Activated gamma-delta T cell (primary cell): ENCODE data around the gene GARIN5A.
"Not testable (repeated sequence)": the region's sequence is repeated elsewhere in the genome, so short reads cannot be mapped to it uniquely, and the experiment has no call there.

Experiments used
- DNase-seq: peaks from one replicate; lab custom pipeline; 2025; lab: John Stamatoyannopoulos, UW

The GARIN5A gene

GRCh38 chr19:50465000-50465399 lies 11.6 kb downstream of the GARIN5A start:
- no peak for DNase-seq

DNA sequence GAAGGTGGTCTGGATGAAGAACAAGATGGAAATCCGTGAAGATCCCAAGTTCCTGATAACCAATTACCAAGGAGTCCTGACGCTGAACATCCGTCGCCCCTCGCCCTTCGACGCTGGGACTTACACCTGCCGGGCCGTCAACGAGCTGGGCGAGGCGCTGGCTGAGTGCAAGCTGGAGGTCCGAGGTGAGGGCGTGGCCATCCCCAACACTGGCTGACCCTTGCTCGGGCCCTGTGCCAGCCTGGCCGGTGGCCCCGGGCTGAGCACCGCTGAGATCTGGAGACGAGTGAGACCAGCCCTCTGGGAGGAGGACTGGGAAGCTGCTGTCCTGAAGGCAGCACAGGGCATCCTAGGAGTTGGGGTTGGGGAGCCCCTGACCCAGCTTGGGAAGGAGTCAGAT lies 12.3 kb downstream of the GARIN5A start:
- no peak for DNase-seq

- no peak for DNase-seq
Measured at GRCh38 chr19:50462970-50463369, 13.7 kb downstream of the GARIN5A start.

- no peak for DNase-seq
Measured at GRCh38 chr19:50461066-50461875, 15.4 kb downstream of the GARIN5A start.

DNA sequence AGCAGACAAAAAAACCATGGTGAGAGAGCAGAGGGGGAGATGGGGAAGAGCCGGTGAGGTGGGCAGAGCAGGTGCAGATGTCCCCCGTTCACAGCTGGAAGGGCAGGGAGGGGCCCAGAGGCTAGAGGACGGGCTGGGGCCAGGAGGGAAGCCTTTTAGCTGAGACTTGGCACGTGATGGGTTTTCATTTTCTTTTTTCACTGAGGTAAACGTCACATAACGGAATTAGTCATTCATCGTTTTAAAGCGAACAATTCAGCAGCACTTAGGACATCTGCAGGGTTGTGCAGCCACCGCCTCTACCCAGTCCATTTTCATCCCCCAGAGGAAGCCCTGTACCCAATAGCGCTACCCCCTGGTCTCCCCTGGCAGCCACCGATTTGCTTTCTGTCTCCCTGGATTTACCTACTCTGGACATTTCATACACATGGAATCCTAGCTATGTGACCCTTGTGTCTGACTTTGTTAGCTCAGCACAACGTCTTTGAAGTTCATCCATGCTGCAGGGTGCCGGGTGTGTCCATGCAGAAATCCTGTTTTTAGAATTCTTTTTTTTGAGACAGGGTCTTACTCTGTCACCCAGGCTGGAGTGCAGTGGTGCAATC lies 16.4 kb downstream of the GARIN5A start:
- DNase-seq: no peak

GRCh38 chr19:50459638-50460037 lies 17.0 kb downstream of the GARIN5A start:
- DNase-seq: no peak

DNA sequence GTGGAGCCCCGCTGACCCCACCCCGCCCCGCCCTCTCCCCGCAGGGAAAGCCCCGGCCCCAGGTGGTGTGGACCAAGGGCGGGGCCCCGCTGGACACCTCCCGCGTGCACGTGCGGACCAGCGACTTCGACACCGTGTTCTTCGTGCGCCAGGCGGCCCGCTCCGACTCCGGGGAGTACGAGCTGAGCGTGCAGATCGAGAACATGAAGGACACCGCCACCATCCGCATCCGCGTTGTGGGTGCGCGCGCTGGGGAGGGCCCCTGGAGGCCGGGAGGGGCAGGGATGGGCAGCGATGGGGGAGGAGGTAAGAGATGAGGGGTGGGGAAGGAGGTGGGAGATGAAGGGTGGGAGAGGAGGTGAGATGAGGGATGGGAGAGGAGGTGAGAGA lies 17.6 kb downstream of the GARIN5A start:
- DNase-seq: no peak

GRCh38 chr19:50458396-50459066 lies 18.1 kb downstream of the GARIN5A start:
- DNase-seq: no peak

DNA sequence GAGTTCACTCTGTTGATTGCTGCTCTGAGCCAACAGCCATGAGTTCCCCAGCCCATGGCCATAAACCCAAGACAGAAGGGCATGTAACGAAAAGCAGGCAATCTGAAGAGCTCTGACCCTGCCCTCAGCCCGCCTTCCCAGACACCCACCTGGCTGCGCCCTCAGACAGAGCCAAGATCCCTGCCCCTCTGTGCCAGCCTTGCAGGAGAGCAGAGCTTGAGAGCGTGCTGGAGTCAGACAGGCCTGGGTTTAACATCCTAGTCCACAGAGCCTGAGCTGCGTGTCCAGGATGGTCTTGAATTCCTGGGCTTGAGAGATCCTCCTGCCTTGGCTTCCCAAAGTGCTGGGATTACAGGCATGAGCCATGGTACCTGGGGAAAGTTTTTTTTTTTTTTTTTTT lies 19.3 kb downstream of the GARIN5A start:
- no peak for DNase-seq

DNA sequence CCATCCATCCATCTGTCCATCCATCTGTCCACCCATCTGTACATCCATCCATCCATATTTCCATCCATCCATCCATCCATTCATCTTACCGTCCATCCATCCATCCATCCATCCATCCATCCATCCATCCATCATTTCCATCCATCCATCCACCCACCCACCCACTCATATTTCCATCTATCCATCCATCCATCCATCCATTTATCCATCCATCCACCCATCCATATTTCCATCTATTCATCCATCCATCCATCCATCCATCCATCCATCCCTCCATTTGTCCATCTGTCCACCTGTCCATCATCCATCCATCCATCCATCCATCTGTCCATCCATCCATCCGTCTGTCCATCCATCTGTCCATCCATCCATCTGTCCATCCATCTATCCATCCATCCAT lies 20.7 kb downstream of the GARIN5A start:
- DNase-seq: no peak

DNA sequence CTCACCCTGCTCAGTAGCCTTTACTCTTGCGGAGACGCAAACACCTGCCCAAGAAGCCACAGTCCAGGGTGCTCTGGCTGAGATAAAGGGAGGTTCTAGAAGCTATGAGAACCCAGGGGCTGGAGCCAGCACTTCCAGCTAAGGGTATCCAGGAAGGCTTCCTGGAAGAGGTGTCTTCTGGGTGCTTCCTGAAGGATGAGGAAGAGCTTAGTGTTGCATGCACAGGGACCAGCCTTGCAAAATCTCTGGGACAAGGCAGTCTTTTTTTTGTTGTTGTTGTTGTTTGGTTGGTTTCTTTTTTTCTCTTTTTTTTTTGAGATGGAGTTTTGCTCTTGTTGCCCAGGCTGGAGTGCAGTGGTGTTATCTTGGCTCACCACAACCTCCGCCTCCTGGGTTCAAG lies 23.4 kb downstream of the GARIN5A start:
- DNase-seq: no peak

DNA sequence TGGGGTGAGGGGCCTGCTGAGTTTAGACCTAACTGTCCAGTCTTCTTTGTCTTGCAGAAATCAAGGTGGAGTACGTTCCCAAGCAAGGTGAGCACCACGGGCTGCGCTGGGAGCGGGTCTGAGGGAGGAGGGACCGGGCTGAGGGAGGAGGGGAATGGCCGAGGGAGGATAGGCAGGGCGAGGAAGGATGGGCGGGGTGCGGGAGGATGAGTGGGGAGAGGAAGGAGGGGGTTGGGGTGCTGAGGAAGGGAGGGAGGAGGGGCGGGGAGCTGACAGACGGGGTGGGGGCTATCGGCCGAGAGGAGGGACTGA lies 25.5 kb downstream of the GARIN5A start:
- no peak for DNase-seq

DNA sequence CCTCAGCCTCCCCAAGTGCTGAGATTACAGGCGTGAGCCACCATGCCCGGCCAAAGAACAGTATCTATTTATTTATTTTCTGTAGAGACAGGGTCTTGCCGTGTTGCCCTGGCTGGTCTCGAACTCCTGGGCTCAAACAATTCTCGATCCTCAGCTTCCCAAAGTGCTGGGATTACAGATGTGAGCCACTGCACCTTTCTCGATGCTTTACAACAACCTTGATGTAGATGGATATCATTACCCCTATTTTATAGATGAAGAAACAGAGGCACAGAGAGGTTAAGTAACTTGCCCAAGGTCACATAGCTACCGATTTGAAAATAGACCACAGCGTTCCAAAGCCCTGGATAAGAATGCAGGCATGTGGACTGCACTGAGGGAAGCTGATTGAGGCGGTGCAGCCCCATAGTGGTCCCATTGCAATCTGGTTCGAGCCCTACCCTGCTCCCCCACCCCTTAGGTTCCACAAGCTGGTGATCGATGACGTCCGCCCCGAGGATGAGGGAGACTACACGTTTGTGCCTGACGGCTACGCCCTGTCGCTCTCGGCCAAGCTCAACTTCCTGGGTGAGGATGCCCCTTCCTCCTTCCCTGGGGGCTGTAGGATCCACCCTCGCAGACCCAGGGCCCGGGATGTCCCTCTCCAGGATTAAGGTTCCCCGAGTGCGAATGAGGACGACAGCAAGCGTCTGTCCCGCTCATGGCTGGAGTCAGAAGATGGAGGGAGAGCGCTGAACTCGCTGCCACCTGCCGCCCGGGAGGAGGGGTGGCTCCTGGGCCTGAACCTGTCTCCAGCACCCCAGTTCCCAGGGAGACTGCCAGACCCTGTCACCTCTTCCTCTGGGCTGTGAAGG lies 26.1 kb downstream of the GARIN5A start:
- no peak for DNase-seq

DNA sequence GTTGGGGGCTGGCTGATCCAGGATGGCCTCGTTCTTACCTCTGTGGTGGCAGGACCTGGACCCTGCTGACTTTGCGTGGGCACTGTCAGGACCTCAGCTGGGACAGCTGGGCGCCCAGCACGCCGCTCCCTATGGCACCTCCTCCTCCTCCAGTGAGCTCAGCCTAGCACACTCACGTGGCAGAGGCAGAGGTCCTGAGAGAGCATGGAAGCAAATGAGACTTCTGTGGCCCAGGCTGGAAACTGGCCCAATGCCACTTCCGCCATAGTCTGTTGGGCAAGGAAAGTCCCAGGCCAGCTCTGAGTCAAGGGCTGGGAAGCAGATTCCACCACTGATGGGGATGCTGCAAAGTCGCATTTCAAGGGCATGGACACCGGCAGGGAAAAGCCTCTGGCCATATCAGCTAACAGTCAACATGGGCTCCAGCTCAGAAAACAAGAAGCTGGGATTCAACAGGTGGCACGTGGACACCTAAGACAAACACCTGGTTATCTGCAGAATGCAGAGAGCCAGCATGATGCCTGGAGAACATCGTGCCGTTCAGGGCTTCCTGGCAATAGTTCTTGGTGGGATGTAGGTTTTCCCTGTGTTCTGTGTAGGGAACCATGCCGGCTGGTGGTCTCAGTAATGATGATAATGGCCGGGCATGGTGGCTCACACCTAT lies 27.3 kb downstream of the GARIN5A start:
- no peak for DNase-seq

DNA sequence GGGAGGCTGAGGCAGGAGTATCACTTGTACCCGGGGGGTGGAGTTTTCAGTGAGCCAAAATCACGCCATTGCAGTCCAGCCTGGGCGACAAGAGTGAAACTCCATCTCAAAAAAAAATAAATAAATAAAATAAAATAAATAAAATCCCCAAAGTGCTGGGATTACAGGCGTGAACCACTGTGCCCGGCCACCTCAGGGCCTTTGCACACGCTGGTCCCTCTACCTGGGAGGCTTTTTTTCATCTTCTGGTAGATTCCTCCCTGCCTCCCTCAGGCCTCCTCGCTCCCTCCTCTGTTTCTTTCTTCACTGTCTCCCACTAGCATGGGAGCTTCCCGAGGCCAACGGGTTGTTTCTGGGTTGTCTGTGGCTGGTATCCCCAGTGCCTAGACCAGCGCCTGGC lies 28.9 kb downstream of the GARIN5A start:
- no peak for DNase-seq

DNA sequence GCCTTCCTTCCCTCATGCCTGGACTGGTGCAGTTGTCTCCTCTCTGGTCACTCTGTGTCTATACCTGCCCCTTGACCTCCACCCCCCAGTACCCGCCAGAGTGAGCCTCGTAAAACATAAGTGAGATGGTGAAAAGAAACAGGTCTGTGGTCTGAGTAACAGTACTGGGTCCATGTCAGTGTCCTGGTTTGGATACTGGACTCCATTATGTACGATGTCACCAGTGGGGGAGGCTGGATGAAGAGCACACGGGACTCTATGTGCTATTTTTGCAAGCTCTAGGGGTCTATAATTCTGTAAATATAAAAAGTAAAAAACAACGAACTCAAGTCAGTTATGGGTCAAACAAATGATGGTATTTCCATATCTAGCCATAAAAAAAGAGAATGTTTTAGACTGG lies 29.6 kb downstream of the GARIN5A start:
- no peak for DNase-seq

DNA sequence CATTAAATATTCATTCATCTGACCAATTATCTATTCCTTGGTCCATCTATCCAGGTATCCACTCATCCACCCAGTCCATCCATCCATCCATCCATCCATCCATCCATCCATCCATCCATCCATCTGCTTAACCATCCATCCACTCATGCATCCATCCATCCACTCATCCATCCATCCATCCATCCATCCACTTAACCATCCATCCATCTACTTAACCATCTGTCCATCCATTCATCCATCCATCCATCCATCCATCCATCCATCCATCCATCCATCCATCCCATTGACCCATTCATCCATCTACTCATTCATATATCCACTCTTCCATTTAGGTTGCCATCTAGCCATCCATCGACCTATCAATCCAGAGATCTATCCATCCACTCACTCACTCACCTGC lies 32.6 kb downstream of the GARIN5A start:
- DNase-seq: no peak

- DNase-seq: not testable (repeated sequence)
Measured at GRCh38 chr19:50439130-50439529, 37.5 kb downstream of the GARIN5A start.

DNA sequence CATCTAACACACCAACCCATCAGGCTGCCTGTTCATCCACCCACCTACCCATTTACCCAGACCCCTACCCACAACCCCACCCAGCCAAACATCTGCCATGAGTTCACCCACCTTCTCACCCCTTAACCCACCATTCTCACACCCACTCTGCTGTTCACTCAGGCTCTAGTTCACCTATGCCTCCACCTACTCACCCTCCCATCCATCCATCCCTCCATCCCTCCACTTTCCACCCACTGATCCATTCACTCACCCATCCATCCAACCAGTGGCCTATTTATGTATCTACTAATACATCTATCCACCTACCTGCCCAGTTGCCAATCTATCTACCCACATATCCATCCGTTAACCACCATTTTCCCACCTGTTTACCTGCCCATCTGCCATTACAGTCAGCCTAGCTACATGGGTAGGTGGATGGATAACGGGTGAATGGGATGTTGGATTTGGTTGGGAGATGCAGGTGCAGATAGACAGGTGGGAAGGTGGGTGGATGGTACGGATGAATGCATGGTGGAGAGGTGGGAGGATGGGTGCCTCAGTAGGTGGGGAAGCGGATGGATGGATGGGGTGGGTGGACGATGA lies 38.7 kb downstream of the GARIN5A start:
- no peak for DNase-seq

GRCh38 chr19:50435627-50436026 lies 41.0 kb downstream of the GARIN5A start:
- DNase-seq: no peak

- DNase-seq: no peak
Measured at GRCh38 chr19:50435221-50435620, 41.4 kb downstream of the GARIN5A start.

- no peak for DNase-seq
Measured at GRCh38 chr19:50434525-50434924, 42.1 kb downstream of the GARIN5A start.
